ENCODE results near the gene CCKAR.

CCKAR gene

GRCh38 chr4:26485684-26486083 is 4.6 kb downstream of the CCKAR start:
- no peak overlapping the region for H3K4me3 ChIP-seq (ENCODE audit: low read depth in 1 of 2, low read length in 2 of 2)
- no peaks in the 10 kb centered on the region for H3K36me3 ChIP-seq (ENCODE audit: control insufficient read depth in 1 of 2, insufficient read depth in 2 of 2, low read length in 2 of 2)
- H3K4me1 ChIP-seq (ENCODE audit: control insufficient read depth in 1 of 2, insufficient read depth in 2 of 2, low read length in 2 of 2): peaks cover 0 to 4% of the 10 kb centered on the region in 2 donors
- H3K27me3 ChIP-seq (ENCODE audit: low read depth, low read length): peaks cover 3% of the 10 kb centered on the region
- H3K9me3 ChIP-seq (ENCODE audit: control insufficient read depth in 1 of 2, low read length in 2 of 2): no peaks in the 10 kb centered on the region
- no peak overlapping the region for H3K27ac ChIP-seq (ENCODE audit: low read length)

GRCh38 chr4:26484516-26484915 is 5.8 kb downstream of the CCKAR start:
- H3K36me3 ChIP-seq (ENCODE audit: control insufficient read depth in 1 of 2, insufficient read depth in 2 of 2, low read length in 2 of 2): no peaks in the 10 kb centered on the region
- no peak overlapping the region for H3K27ac ChIP-seq (ENCODE audit: low read length)
- H3K27me3 ChIP-seq (ENCODE audit: low read depth, low read length): peaks cover 3% of the 10 kb centered on the region
- H3K4me3 ChIP-seq (ENCODE audit: low read depth in 1 of 2, low read length in 2 of 2): no peak overlapping the region
- H3K9me3 ChIP-seq (ENCODE audit: control insufficient read depth in 1 of 2, low read length in 2 of 2): no peaks in the 10 kb centered on the region
- H3K4me1 ChIP-seq (ENCODE audit: control insufficient read depth in 1 of 2, insufficient read depth in 2 of 2, low read length in 2 of 2): peaks cover 0 to 4% of the 10 kb centered on the region in 2 donors

- Histone ChIP-seq H3K36me3 (ENCODE audit: control insufficient read depth in 1 of 2, insufficient read depth in 2 of 2, low read length in 2 of 2) (no peaks in the 10 kb centered on the region), H3K4me1 (ENCODE audit: control insufficient read depth in 1 of 2, insufficient read depth in 2 of 2, low read length in 2 of 2) (peaks cover 0 to 4% of the 10 kb centered on the region in 2 donors), H3K27ac (ENCODE audit: low read length) (no peak overlapping the region), H3K9me3 (ENCODE audit: control insufficient read depth in 1 of 2, low read length in 2 of 2) (no peaks in the 10 kb centered on the region), H3K4me3 (ENCODE audit: low read depth in 1 of 2, low read length in 2 of 2) (no peak overlapping the region), H3K27me3 (ENCODE audit: low read depth, low read length) (peaks cover under 1% of the 10 kb centered on the region)
Observed at GRCh38 chr4:26484032-26484515, 6.2 kb downstream of the CCKAR start.

GRCh38 chr4:26482508-26483462 is 7.5 kb downstream of the CCKAR start:
- Histone ChIP-seq H3K36me3 (ENCODE audit: control insufficient read depth in 1 of 2, insufficient read depth in 2 of 2, low read length in 2 of 2) (no peaks in the 10 kb centered on the region), H3K4me3 (ENCODE audit: low read depth in 1 of 2, low read length in 2 of 2) (no peak overlapping the region), H3K4me1 (ENCODE audit: control insufficient read depth in 1 of 2, insufficient read depth in 2 of 2, low read length in 2 of 2) (peaks cover 0 to 4% of the 10 kb centered on the region in 2 donors), H3K27ac (ENCODE audit: low read length) (no peak overlapping the region), H3K27me3 (ENCODE audit: low read depth, low read length) (no peaks in the 10 kb centered on the region), H3K9me3 (ENCODE audit: control insufficient read depth in 1 of 2, low read length in 2 of 2) (no peaks in the 10 kb centered on the region)

- Histone ChIP-seq H3K4me3 (ENCODE audit: low read depth in 1 of 2, low read length in 2 of 2) (no peak overlapping the region), H3K36me3 (ENCODE audit: control insufficient read depth in 1 of 2, insufficient read depth in 2 of 2, low read length in 2 of 2) (no peaks in the 10 kb centered on the region), H3K27ac (ENCODE audit: low read length) (no peak overlapping the region), H3K27me3 (ENCODE audit: low read depth, low read length) (no peaks in the 10 kb centered on the region), H3K9me3 (ENCODE audit: control insufficient read depth in 1 of 2, low read length in 2 of 2) (no peaks in the 10 kb centered on the region), H3K4me1 (ENCODE audit: control insufficient read depth in 1 of 2, insufficient read depth in 2 of 2, low read length in 2 of 2) (no peaks in the 10 kb centered on the region)
Observed at GRCh38 chr4:26478330-26478729, 12.0 kb downstream of the CCKAR start.

- Histone ChIP-seq H3K4me3 (ENCODE audit: low read depth in 1 of 2, low read length in 2 of 2) (no peak overlapping the region), H3K27ac (ENCODE audit: low read length) (no peak overlapping the region), H3K4me1 (ENCODE audit: control insufficient read depth in 1 of 2, insufficient read depth in 2 of 2, low read length in 2 of 2) (no peaks in the 10 kb centered on the region), H3K36me3 (ENCODE audit: control insufficient read depth in 1 of 2, insufficient read depth in 2 of 2, low read length in 2 of 2) (no peaks in the 10 kb centered on the region), H3K9me3 (ENCODE audit: control insufficient read depth in 1 of 2, low read length in 2 of 2) (no peaks in the 10 kb centered on the region), H3K27me3 (ENCODE audit: low read depth, low read length) (no peaks in the 10 kb centered on the region)
Observed at GRCh38 chr4:26476545-26476944, 13.7 kb downstream of the CCKAR start.

- Histone ChIP-seq H3K27ac (ENCODE audit: low read length) (no peak overlapping the region), H3K4me3 (ENCODE audit: low read depth in 1 of 2, low read length in 2 of 2) (no peak overlapping the region), H3K27me3 (ENCODE audit: low read depth, low read length) (no peaks in the 10 kb centered on the region), H3K4me1 (ENCODE audit: control insufficient read depth in 1 of 2, insufficient read depth in 2 of 2, low read length in 2 of 2) (no peaks in the 10 kb centered on the region), H3K36me3 (ENCODE audit: control insufficient read depth in 1 of 2, insufficient read depth in 2 of 2, low read length in 2 of 2) (no peaks in the 10 kb centered on the region), H3K9me3 (ENCODE audit: control insufficient read depth in 1 of 2, low read length in 2 of 2) (no peaks in the 10 kb centered on the region)
Observed at GRCh38 chr4:26475716-26476115, 14.6 kb downstream of the CCKAR start.

- Histone ChIP-seq H3K27me3 (ENCODE audit: low read depth, low read length) (no peaks in the 10 kb centered on the region), H3K27ac (ENCODE audit: low read length) (no peak overlapping the region), H3K9me3 (ENCODE audit: control insufficient read depth in 1 of 2, low read length in 2 of 2) (no peaks in the 10 kb centered on the region), H3K4me1 (ENCODE audit: control insufficient read depth in 1 of 2, insufficient read depth in 2 of 2, low read length in 2 of 2) (no peaks in the 10 kb centered on the region), H3K4me3 (ENCODE audit: low read depth in 1 of 2, low read length in 2 of 2) (no peak overlapping the region), H3K36me3 (ENCODE audit: control insufficient read depth in 1 of 2, insufficient read depth in 2 of 2, low read length in 2 of 2) (no peaks in the 10 kb centered on the region)
Observed at GRCh38 chr4:26474551-26474950, 15.7 kb downstream of the CCKAR start.

- no peak overlapping the region for H3K4me3 ChIP-seq (ENCODE audit: low read depth in 1 of 2, low read length in 2 of 2)
- no peak overlapping the region for H3K27ac ChIP-seq (ENCODE audit: low read length)
- no peaks in the 10 kb centered on the region for H3K27me3 ChIP-seq (ENCODE audit: low read depth, low read length)
- H3K9me3 ChIP-seq (ENCODE audit: control insufficient read depth in 1 of 2, low read length in 2 of 2): peaks cover 0 to 4% of the 10 kb centered on the region in 2 donors
- H3K36me3 ChIP-seq (ENCODE audit: control insufficient read depth in 1 of 2, insufficient read depth in 2 of 2, low read length in 2 of 2): no peaks in the 10 kb centered on the region
- H3K4me1 ChIP-seq (ENCODE audit: control insufficient read depth in 1 of 2, insufficient read depth in 2 of 2, low read length in 2 of 2): no peaks in the 10 kb centered on the region
Observed at GRCh38 chr4:26473893-26474292, 16.4 kb downstream of the CCKAR start.

- Histone ChIP-seq H3K9me3 (ENCODE audit: control insufficient read depth in 1 of 2, low read length in 2 of 2) (peaks cover 0 to 6% of the 10 kb centered on the region in 2 donors), H3K36me3 (ENCODE audit: control insufficient read depth in 1 of 2, insufficient read depth in 2 of 2, low read length in 2 of 2) (no peaks in the 10 kb centered on the region), H3K4me1 (ENCODE audit: control insufficient read depth in 1 of 2, insufficient read depth in 2 of 2, low read length in 2 of 2) (no peaks in the 10 kb centered on the region), H3K4me3 (ENCODE audit: low read depth in 1 of 2, low read length in 2 of 2) (no peak overlapping the region), H3K27ac (ENCODE audit: low read length) (no peak overlapping the region), H3K27me3 (ENCODE audit: low read depth, low read length) (no peaks in the 10 kb centered on the region)
Observed at GRCh38 chr4:26471890-26472289, 18.4 kb downstream of the CCKAR start.

GRCh38 chr4:26468977-26469376 is 21.3 kb downstream of the CCKAR start:
- no peaks in the 10 kb centered on the region for H3K36me3 ChIP-seq (ENCODE audit: control insufficient read depth in 1 of 2, insufficient read depth in 2 of 2, low read length in 2 of 2)

More at GRCh38 chr4:26468977-26469376, 21.3 kb downstream of the CCKAR start:
- Histone ChIP-seq H3K4me3 (ENCODE audit: low read depth in 1 of 2, low read length in 2 of 2) (no peak overlapping the region), H3K9me3 (ENCODE audit: control insufficient read depth in 1 of 2, low read length in 2 of 2) (peaks cover 0 to 6% of the 10 kb centered on the region in 2 donors), H3K27ac (ENCODE audit: low read length) (no peak overlapping the region), H3K4me1 (ENCODE audit: control insufficient read depth in 1 of 2, insufficient read depth in 2 of 2, low read length in 2 of 2) (no peaks in the 10 kb centered on the region), H3K27me3 (ENCODE audit: low read depth, low read length) (no peaks in the 10 kb centered on the region)
